HepG2 (cell line): ENCODE results near the gene RSL1D1. TPM values are rescaled to one million over a fixed set of nuclear protein-coding genes. Genes with fewer than 3 reads are reported as not detected.

Experiments
- ATAC-seq: fragments of 200-7000 bp; cut with Tn5 transposase; 3 replicates; pipeline ENCODE4 v1.9.1; 2020; ENCODE audit warnings: mild to moderate bottlenecking, moderate library complexity
- BruUV-seq: library from RNA; stranded (reverse); fragments of 400-500 nt; replicated peaks from 2 replicates; lab custom pipeline; 2021; lab: Mats Ljungman, UMichigan
- CTCF ChIA-PET: fragments of 300-600 bp; formaldehyde crosslinking; extraction: SDS; loops from one replicate; lab custom pipeline; 2021; ENCODE audit warnings: low total read pairs, inconsistent platforms, low intra/inter-chr PET ratio; lab: Yijun Ruan, JAX
- POLR2A ChIA-PET: fragments of 350-600 bp; sonication (Branson Sonifier 250); formaldehyde crosslinking; loops from one replicate; lab custom pipeline; 2020; ENCODE audit warnings: antibody characterized with exemption, inconsistent platforms; lab: Yijun Ruan, JAX
- DNase-seq: peaks from one replicate; pipeline ENCODE4 v3.0.0-alpha.2; 2015; ENCODE audit warnings: low spot score
- FAIRE-seq: peaks from 3 replicates; lab custom pipeline; 2011; peaks lifted over from hg19 to GRCh38; lab: Jason Lieb, UNC
- H2AFZ ChIP-seq: one replicate; pipeline ENCODE4 v1.6.1; 2011; ENCODE audit warnings: low read length, inconsistent platforms
- H3K27ac ChIP-seq: fragments of 300-600 bp; 3 replicates; pipeline ENCODE4 v1.8.0; 2011; ENCODE audit warnings: mixed run types, mild to moderate bottlenecking, mixed read lengths, low read length, inconsistent platforms; ENCODE audit not compliant: insufficient read depth; ENCODE audit errors: extremely low read length
- H3K27me3 ChIP-seq, 2 experiments: fragments of 200-600 bp in 1 of 2; 2 replicates in 1 of 2; 3 replicates in 1 of 2; pipeline versions ENCODE4 v1.6.0 to v1.8.0; 2011; ENCODE audit warnings: low read length in 2 of 2, mild to moderate bottlenecking in 2 of 2, moderate library complexity in 2 of 2, inconsistent platforms in 1 of 2; ENCODE audit not compliant: insufficient read depth in 2 of 2, control insufficient read depth in 1 of 2
- H3K36me3 ChIP-seq, 2 experiments: fragments of 200-600 bp in 1 of 2; replicated peaks in 1 of 2; 2 replicates in 1 of 2; 3 replicates in 1 of 2; pipeline versions ENCODE4 v1.5.1 to v1.8.0; 2011; ENCODE audit warnings: low read length in 2 of 2, inconsistent platforms in 1 of 2; ENCODE audit not compliant: insufficient read depth in 2 of 2, control insufficient read depth in 1 of 2
- H3K4me1 ChIP-seq: 2 replicates; pipeline ENCODE4 v1.5.1; 2012; ENCODE audit warnings: low read length, inconsistent platforms; ENCODE audit not compliant: insufficient read depth
- H3K4me2 ChIP-seq: 2 replicates; pipeline ENCODE4 v1.6.0; 2011; ENCODE audit warnings: low read depth, low read length, inconsistent platforms
- H3K4me3 ChIP-seq, 3 experiments: fragments of 200-600 bp in 1 of 3; sonication (generic), shearing (Covaris generic) in 1 of 3; replicated peaks in 1 of 3; 2 replicates each; pipeline ENCODE4 v1.5.1; 2011 to 2016; ENCODE audit warnings: low read length in 3 of 3, inconsistent platforms in 2 of 3, low read depth in 2 of 3, mild to moderate bottlenecking in 2 of 3, control low read depth in 1 of 3, mixed read lengths in 1 of 3; ENCODE audit not compliant: insufficient read depth in 1 of 3
- H3K79me2 ChIP-seq: one replicate; pipeline ENCODE4 v1.6.1; 2011; ENCODE audit warnings: low read length, inconsistent platforms; ENCODE audit not compliant: insufficient read depth
- H3K9ac ChIP-seq: 2 replicates; pipeline ENCODE4 v1.6.0; 2011; ENCODE audit warnings: mild to moderate bottlenecking, low read depth, low read length, inconsistent platforms; ENCODE audit not compliant: insufficient read depth
- H3K9me3 ChIP-seq: 2 replicates; pipeline ENCODE4 v1.5.1; 2012; ENCODE audit warnings: mild to moderate bottlenecking, low read length
- H4K20me1 ChIP-seq: 2 replicates; pipeline ENCODE4 v1.6.0; 2011; ENCODE audit warnings: inconsistent platforms, mild to moderate bottlenecking, low read length, moderate library complexity; ENCODE audit not compliant: insufficient read depth
- AKAP8 ChIP-seq: sonication (generic); formaldehyde crosslinking; IDR thresholded peaks from 2 replicates; pipeline ENCODE4 v1.5.1; 2020; ENCODE audit warnings: mild to moderate bottlenecking, missing genetic modification reagents
- FOSL2 ChIP-seq: sonication (generic); formaldehyde crosslinking; IDR thresholded peaks from 2 replicates; pipeline ENCODE4 v1.4.0; 2020; ENCODE audit warnings: missing genetic modification reagents
- GPBP1L1 ChIP-seq: sonication (generic); formaldehyde crosslinking; IDR thresholded peaks from 2 replicates; pipeline ENCODE4 v1.5.0; 2020; ENCODE audit warnings: mild to moderate bottlenecking, missing genetic modification reagents
- HOXA3 ChIP-seq: sonication (generic); formaldehyde crosslinking; IDR thresholded peaks from 2 replicates; pipeline ENCODE4 v1.5.0; 2020; ENCODE audit warnings: missing genetic modification reagents
- IKZF5 ChIP-seq: IDR thresholded peaks from 2 replicates; pipeline ENCODE4 v1.6.1; 2018; ENCODE audit warnings: missing genetic modification reagents, mild to moderate bottlenecking, missing compliant biosample characterization
- MTF2 ChIP-seq: sonication (generic); formaldehyde crosslinking; IDR thresholded peaks from 2 replicates; pipeline ENCODE4 v1.5.0; 2020; ENCODE audit warnings: missing genetic modification reagents, borderline replicate concordance
- NFRKB ChIP-seq: fragments of 450-650 bp; IDR thresholded peaks from 2 replicates; pipeline ENCODE4 v1.6.1; 2017
- ONECUT2 ChIP-seq: sonication (generic); formaldehyde crosslinking; IDR thresholded peaks from 2 replicates; pipeline ENCODE4 v1.4.0; 2020; ENCODE audit warnings: missing genetic modification reagents
- PAF1 ChIP-seq: IDR thresholded peaks from 2 replicates; pipeline ENCODE4 v1.6.1; 2016; ENCODE audit warnings: missing genetic modification reagents, missing compliant biosample characterization
- RAD21 ChIP-seq: fragments of 450-650 bp; formaldehyde crosslinking; IDR thresholded peaks from 2 replicates; pipeline ENCODE4 v1.5.0; 2020; ENCODE audit warnings: mild to moderate bottlenecking
- SETDB1 ChIP-seq: sonication (generic); formaldehyde crosslinking; IDR thresholded peaks from 2 replicates; pipeline ENCODE4 v1.5.1; 2020; ENCODE audit warnings: missing genetic modification reagents, mild to moderate bottlenecking, borderline replicate concordance
- SNAPC2 ChIP-seq: sonication (generic); formaldehyde crosslinking; IDR thresholded peaks from 2 replicates; pipeline ENCODE4 v1.8.1; 2022; ENCODE audit warnings: mild to moderate bottlenecking, missing genetic modification reagents
- SP1 ChIP-seq, 2 experiments: fragments of 450-650 bp in 1 of 2; sonication (generic) in 1 of 2; formaldehyde crosslinking in 1 of 2; IDR thresholded peaks; 2 replicates each; pipeline versions ENCODE4 v1.4.0 to v1.6.1; 2016 to 2020; ENCODE audit warnings: missing genetic modification reagents in 1 of 2
- ZBTB2 ChIP-seq: sonication (generic); formaldehyde crosslinking; IDR thresholded peaks from 2 replicates; pipeline ENCODE4 v1.8.0; 2022; ENCODE audit warnings: low read depth, missing genetic modification reagents
- ZNF20 ChIP-seq: sonication (generic); formaldehyde crosslinking; IDR thresholded peaks from 2 replicates; pipeline ENCODE4 v1.4.0; 2020; ENCODE audit warnings: mild to moderate bottlenecking, moderate library complexity, missing genetic modification reagents
- ZNF263 ChIP-seq: sonication (generic); formaldehyde crosslinking; IDR thresholded peaks from 2 replicates; pipeline ENCODE4 v1.4.0; 2020; ENCODE audit warnings: missing genetic modification reagents
- ZNF580 ChIP-seq: IDR thresholded peaks from 2 replicates; pipeline ENCODE4 v1.6.1; 2016; ENCODE audit warnings: low read depth, borderline replicate concordance
- ZNF639 ChIP-seq: conservative IDR thresholded peaks from 2 replicates; pipeline ENCODE4 v1.6.1; 2018; ENCODE audit warnings: missing genetic modification reagents
- WGBS: methylation state at CpG from one replicate; pipeline ENCODE4 v1.1.6; 2017; ENCODE audit warnings: low lambda C conversion rate; 5-methylcytosine and 5-hydroxymethylcytosine counted together
- in situ Hi-C: cut with HindIII; loops from 2 replicates; pipeline ENCODE4 v1.10.0; 2017; ENCODE audit warnings: low pct_unique_long_range_greater_than_20kb; ENCODE audit not compliant: extremely low pct_ligation_motif_present
- intact Hi-C: fragments of 100-400 bp; cut with micrococcal nuclease; formaldehyde crosslinking; loops from one replicate; pipeline ENCODE4 v1.10.0; 2022; ENCODE audit not compliant: unreplicated experiment
- polyA plus RNA-seq, 8 experiments: library from polyadenylated mRNA; depleted of rRNA in 3 of 8; stranded (reverse) in 7 of 8; unstranded in 1 of 8; fragments of >200 nt; fragmentation: Illumina TruSeq in 4 of 8; extraction: Trizol in 4 of 8; gene quantifications; 2 replicates each; pipeline versions ENCODE4 v1.2.1 to v1.2.3, GENCODE V29; 2011 to 2016; ENCODE audit warnings: low read depth in 4 of 8, missing spikeins in 1 of 8, mixed read lengths in 1 of 8; ENCODE audit not compliant: insufficient read depth in 1 of 8
- total RNA-seq, 5 experiments: library from RNA; depleted of rRNA; stranded (reverse); fragments of >200 nt; fragmentation: Illumina TruSeq; extraction: Trizol; gene quantifications; 2 replicates each; pipeline ENCODE4 v1.2.3, GENCODE V29; 2016; ENCODE audit warnings: low read depth in 1 of 5

The RSL1D1 gene
- total and polyA plus RNA-seq, 2 of the 13 experiments (the other 11 are each of a cell fraction or from before 2014, with no cell fraction given), result 187 to 343 TPM

- Histone ChIP-seq H3K9me3 (no peaks in the 10 kb centered on the region), H2AFZ (no peak overlapping the region), H3K79me2 (no peaks in the 10 kb centered on the region), H3K4me1 (peaks cover 28% of the 10 kb centered on the region), H3K4me3 (no peak overlapping the region), H3K27ac (no peak overlapping the region), H3K9ac (no peak overlapping the region), H3K4me2 (no peak overlapping the region), H3K27me3 (no peaks in the 10 kb centered on the region; a peak in 1 of 5 replicates), H4K20me1 (no peaks in the 10 kb centered on the region), H3K36me3 (no peaks in the 10 kb centered on the region)
- 46% methylated on average over 8 of the region's 8 CpGs for WGBS
- FAIRE-seq (no peak), ATAC-seq (no peak), DNase-seq (no peak)
- POLR2A ChIA-PET, result interaction anchor here (9.0 kb wide), 1 partner anchor 9 kb away, joined by 121 read pairs; the partner anchor contains the start of gene ZC3H7A
- in situ Hi-C loops (no loop called here), intact Hi-C loops (no loop called here)
- CTCF ChIA-PET, result no interaction called here
- no peak for TF ChIP-seq ZNF639 (CRISPR knock-in tag)
- TF ChIP-seq HOXA3 (CRISPR knock-in tag), result no peak
- no peak for TF ChIP-seq FOSL2 (CRISPR knock-in tag)
- no peak for TF ChIP-seq SNAPC2
- TF ChIP-seq NFRKB, result no peak
- no peak for TF ChIP-seq SETDB1 (CRISPR knock-in tag)
- TF ChIP-seq RAD21 (CRISPR knock-in tag), result no peak
- no peak for TF ChIP-seq PAF1 (CRISPR knock-in tag)
- TF ChIP-seq SP1 (IDR thresholded peaks at IDR 0.05), result no peak
- no peak for TF ChIP-seq SP1 (CRISPR knock-in tag; IDR thresholded peaks at IDR 0.05)
- no peak for TF ChIP-seq ONECUT2 (CRISPR knock-in tag)
- TF ChIP-seq ZNF580 (CRISPR knock-in tag), result no peak
- no peak for TF ChIP-seq AKAP8 (CRISPR knock-in tag)
- TF ChIP-seq IKZF5 (CRISPR knock-in tag), result no peak
- no peak for TF ChIP-seq GPBP1L1
- no peak for TF ChIP-seq ZNF263 (CRISPR knock-in tag)
- no peak for TF ChIP-seq ZBTB2 (CRISPR knock-in tag)
- TF ChIP-seq MTF2, result no peak
- no peak for TF ChIP-seq ZNF20
- BruUV-seq, result no TSS peak
These were observed 44.6 kb downstream of the RSL1D1 start for GRCh38 chr16:11806721-11807120.
